ENCODE measurements around the gene WNT6. TPM values are rescaled to one million over a fixed set of nuclear protein-coding genes. Genes with fewer than 3 reads are reported as not detected.
"Not testable (repeated sequence)": the region's sequence is repeated elsewhere in the genome, so short reads cannot be mapped to it uniquely, and the experiment has no call there.

Gene WNT6
- total RNA-seq, 1 donor from 2014 or later = not detected

DNA sequence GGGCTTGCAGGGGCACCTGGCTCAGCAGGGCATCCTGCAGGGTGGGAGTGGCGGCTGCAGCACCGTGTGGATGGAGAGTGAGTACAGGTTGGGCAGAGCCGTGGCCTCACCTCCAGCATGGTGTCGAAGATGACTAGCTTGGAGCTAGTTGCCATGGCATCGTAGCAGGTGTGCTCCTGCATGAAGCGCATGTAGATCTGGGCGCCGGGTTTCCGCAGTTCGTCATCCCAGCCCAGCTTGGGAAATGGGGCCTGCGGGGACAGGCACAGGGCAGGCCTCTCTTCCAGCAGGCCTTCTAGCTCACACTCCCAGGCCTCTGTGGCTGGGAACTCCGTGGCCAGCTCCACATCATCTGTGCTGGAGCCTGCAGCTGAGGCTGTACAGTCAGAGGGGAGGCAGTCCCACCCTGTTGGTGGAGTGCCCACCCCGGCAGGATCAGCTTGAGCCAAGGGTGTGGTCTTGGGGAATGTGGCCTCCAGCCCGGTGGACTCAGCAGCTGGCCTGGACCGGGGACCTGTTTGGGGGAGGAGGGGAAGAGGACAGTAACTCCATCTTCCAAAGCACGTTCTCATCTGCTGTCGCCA lies 29.6 kb upstream of the WNT6 start:
- DNase-seq (ENCODE audit: extremely low read depth, low read depth, low spot score) = no peak

- DNase-seq (ENCODE audit: extremely low read depth, low read depth, low spot score) = no peak
Observed at GRCh38 chr2:218830526-218831306, 28.9 kb upstream of the WNT6 start.

DNA sequence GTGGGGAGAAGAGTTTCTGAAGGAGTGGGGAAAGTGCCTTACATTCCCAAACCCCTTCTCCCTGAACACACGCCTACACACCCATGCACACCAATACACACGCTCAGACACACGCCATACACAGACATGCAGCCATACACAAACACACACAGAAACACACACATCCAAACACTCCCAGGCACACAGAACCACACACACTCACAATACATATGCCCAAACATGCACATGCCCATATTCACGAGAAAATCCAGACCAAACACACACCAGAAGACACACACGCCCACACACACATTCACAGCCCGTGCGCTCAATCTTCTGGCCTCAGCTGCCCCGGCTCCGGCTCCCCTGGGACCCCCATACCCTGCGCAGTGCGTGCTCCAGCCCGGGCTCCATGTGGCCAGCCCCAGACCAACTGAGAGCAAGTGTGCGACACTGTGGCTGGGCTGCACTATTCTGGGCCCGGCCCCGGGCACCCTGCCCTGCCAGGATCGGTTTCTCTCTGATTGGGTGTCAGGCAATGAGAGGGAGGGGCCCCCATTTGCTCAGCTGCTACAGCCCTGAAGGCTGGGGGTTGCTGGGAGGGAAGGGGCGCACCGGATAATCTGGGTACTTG lies 28.1 kb upstream of the WNT6 start, which contains the start of gene PRKAG3:
PRKAG3 (minus strand) TSS at position 426 of the 613 bp plus-strand sequence.
- DNase-seq (ENCODE audit: extremely low read depth, low read depth, low spot score) = no peak

DNA sequence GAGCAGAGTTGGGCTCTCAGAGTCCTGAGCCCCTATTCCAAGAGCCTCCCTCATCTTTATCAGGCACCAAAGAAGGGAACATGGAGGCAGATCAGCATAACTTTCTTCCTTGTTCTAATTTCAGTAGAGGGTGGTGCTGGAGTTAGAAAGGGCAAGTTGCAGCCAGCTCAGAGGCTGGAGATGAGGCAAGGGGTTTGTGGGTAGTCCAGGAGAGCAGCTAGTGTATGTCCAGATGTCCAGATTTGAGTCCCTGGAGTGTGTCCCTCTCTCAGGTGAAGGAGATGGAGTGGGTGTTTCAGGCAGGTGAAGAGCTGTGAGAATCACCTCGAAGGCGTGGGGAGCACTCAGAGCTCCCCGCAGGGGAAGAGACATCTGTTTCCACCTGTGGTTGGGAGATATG lies 27.5 kb upstream of the WNT6 start:
- no peak for DNase-seq (ENCODE audit: extremely low read depth, low read depth, low spot score)

DNA sequence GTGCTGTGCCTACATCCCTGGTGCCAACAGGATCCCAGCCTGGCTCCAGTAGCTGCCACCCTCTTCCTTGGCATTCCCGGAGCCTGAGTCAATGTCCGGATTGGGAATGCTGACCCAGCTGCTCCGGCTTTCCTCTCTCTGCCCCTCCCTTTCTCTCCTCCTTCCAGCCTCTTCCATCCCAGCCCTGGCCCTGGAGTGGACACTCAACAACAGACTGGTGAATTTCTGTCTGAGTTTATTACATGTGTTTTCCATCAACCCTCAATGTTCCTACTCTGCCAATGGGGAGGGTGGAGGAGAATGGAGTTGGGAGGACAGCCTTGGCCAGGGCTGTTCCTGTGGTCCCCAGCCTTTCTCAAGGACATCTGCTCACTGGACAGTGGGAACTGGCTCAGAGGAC lies 27.1 kb upstream of the WNT6 start:
- DNase-seq (ENCODE audit: extremely low read depth, low read depth, low spot score) = peak; percentile 23

- DNase-seq (ENCODE audit: extremely low read depth, low read depth, low spot score) = no peak
Observed at GRCh38 chr2:218833023-218833609, 26.5 kb upstream of the WNT6 start.

- DNase-seq (ENCODE audit: extremely low read depth, low read depth, low spot score) = no peak
Observed at GRCh38 chr2:218834685-218835084, 24.9 kb upstream of the WNT6 start.

DNA sequence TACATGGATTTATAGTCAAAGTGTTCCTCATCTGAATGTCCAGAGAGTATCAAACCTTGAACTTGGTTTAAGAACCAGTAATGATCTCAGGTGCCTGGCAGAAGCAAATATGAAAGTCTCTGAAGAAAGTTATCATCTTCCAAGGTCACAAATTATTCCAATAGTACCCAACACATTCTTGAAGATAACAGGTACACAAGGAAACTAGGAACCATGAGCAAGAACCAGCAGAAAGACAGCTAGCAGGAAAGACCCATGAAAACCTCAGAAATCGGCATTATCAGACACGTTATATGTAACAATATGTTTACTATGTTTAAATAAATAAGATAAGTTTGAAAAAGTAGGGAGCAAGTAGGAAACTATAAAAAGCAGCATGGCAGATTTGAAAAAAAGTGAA lies 22.1 kb upstream of the WNT6 start:
- no peak for DNase-seq (ENCODE audit: extremely low read depth, low read depth, low spot score)

DNA sequence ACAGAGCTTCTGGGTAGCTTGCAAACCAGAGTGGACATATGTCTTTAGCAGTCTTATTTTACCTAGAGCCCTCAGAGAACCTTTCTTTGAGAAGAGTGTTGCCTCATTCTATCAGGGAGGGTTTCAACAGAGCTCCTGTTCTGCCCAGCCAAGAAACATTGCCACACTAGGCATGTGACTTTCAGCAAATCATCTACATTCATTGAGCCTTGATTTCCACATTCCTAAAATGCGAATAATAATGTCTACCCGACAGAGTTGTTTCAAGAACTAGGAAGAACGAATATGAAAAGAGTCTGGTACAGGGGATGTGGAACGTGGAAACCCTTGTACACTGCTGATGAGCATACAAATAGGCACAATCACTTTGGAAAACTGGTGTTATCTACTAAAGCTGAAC lies 20.2 kb upstream of the WNT6 start:
- DNase-seq (ENCODE audit: extremely low read depth, low read depth, low spot score) = no peak

DNA sequence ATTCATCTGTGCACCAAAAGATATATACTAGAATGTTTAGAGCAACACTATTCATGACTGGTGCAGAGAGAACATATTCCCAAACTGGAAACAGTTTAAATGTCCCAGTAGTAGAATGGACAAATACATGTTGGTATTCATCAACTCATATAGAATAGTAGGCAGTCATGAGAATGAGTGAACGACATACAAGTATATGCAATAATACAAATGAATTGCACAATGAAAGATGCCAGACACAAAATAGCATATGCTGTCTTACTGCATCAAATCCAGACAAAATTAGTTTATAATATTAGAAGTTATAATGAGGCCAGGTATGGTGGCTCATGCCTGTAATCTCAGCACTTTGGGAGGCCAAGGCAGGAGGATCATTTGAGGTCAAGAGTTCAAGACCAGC lies 19.7 kb upstream of the WNT6 start:
- no peak for DNase-seq (ENCODE audit: extremely low read depth, low read depth, low spot score)

GRCh38 chr2:218844334-218844733 lies 15.3 kb upstream of the WNT6 start:
- not testable (repeated sequence) for DNase-seq (ENCODE audit: extremely low read depth, low read depth, low spot score)

DNA sequence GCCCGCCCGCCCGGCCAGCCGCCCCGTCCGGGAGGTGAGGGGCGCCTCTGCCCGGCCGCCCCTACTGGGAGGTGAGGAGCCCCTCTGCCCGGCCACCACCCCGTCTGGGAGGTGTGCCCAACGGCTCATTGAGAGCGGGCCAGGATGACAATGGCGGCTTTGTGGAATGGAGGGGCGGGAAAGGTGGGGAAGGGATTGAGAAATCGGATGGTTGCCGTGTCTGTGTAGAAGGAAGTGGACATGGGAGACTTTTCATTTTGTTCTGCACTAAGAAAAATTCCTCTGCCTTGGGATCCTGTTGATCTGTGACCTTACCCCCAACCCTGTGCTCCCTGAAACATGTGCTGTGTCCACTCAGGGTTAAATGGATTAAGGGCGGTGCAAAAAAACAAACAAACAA lies 12.6 kb upstream of the WNT6 start:
- DNase-seq (ENCODE audit: extremely low read depth, low read depth, low spot score) = not testable (repeated sequence)

DNA sequence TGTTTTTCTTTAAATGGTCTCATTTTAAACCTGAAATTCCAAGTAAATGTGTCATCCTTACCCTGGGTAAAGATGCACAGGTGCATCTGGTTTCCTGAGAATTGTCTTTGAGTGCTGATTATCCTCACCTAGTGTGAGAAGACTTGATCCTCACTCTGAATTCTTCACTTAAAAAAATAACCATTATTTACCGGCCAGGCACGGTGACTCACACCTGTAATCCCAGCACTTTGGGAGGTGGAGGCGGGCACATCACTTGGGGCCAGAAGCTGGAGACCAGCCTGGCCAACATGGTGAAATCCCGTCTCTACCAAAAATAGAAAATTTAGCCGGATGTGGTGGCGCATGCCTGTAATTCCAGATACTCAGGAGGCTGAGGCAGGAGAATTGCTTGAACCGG lies 9.9 kb upstream of the WNT6 start:
- no peak for DNase-seq (ENCODE audit: extremely low read depth, low read depth, low spot score)

- DNase-seq (ENCODE audit: extremely low read depth, low read depth, low spot score) = no peak
Observed at GRCh38 chr2:218850796-218851195, 8.8 kb upstream of the WNT6 start.

DNA sequence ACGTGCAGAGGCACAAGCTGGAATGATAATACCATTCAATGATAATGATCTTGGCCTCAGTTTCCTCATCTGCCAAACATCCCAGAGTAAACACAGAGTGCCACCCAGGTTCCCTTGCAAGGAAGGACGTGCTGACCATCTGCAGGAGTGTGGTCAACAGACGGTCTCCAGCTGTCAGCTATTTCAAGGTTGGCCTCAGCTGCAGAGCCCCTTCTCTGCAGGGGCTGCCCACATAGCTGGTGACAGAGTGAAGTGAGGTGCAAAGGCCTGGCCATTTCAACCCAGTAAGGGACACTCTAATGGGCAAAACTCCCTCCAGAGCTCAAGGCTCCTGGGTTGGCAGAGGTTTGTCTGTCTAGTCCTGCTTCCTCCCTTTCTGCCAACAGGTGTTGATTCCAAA lies 8.3 kb upstream of the WNT6 start:
- DNase-seq (ENCODE audit: extremely low read depth, low read depth, low spot score) = no peak

- peak; percentile 25 for DNase-seq (ENCODE audit: extremely low read depth, low read depth, low spot score)
Observed at GRCh38 chr2:218852911-218853667, 6.5 kb upstream of the WNT6 start.

DNA sequence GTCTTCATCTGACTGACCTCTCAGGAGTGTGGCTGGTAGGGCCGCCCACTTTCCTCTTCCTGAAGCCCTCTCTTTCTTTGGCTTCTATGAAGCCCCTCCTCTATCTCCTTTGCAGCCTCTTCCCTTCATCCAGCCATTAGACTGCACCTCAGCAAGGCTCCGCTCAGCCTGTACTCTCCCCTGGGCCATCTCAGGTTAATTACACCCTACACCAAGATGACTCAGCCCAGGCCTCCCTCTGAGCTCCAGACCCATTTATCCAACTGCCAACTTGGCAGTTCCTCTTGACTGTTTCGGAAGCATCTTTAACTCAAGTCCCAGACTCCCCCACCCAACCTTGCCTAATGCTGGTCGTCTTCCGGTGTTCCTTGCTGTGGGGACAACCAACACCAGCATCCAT lies 5.8 kb upstream of the WNT6 start:
- DNase-seq (ENCODE audit: extremely low read depth, low read depth, low spot score) = no peak

DNA sequence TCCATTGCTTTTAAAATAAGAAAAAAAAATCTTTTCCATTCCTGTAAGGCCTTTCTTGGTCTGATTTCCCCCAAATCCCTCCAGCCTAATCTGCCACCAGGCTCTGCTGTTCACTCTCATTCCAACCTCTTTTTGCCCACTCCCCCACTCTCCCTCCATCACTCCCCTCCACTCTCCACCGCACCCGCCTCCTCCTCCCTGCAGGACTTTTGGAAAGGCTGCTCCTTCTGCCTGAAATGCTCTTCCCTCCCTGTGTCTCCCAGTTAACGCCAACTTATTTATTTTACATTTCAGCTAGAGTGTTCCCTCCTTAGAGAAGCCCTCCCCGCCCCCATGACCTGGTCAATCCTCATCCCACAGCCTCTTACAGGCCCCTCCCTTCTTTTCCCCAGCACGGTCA lies 4.7 kb upstream of the WNT6 start:
- no peak for DNase-seq (ENCODE audit: extremely low read depth, low read depth, low spot score)

- DNase-seq (ENCODE audit: extremely low read depth, low read depth, low spot score) = no peak
Observed at GRCh38 chr2:218855305-218856166, 4.1 kb upstream of the WNT6 start.

Measured in glomerular endothelial cell (primary cell).